Heart left ventricle (tissue), 13 donors: ENCODE data around the gene ARHGAP23.
A peak's percentile ranks its signal among the peaks of the same experiment; 100 is the strongest.

ENCODE experiments used
- POLR2A ChIP-seq, 2 donors: fragments of 450-650 bp; IDR thresholded peaks; one replicate each; pipeline ENCODE4 v1.6.1; 2017; ENCODE audit warnings: antibody characterized with exemption in 2 of 2, mild to moderate bottlenecking in 2 of 2, moderate library complexity in 2 of 2
- TF ChIP-seq, protein P1 (sequence below), 12 donors: fragments of 200-600 bp; sonication (generic) in 4 of 12; IDR thresholded peaks; one replicate each; pipeline versions ENCODE4 v1.5.0 to v1.8.0; 2018 to 2022; ENCODE audit warnings: antibody characterized with exemption in 12 of 12, mild to moderate bottlenecking in 5 of 12
- donor health status: ischemic (EF 13 %, LVEDD 7.1; RV severe dilation, severe dysfunction).
- donor health status: DM: no; HTN: yes; CAD: no.
- donor health status: DM: no; HTN: no; CAD: no.
- donor health status: ischemic (EF 25% LVEDD 6.9; RV normal size, moderate dysfunction).
- donor health status: ischemic (EF 25% LVEDD 5.7; RV mildly dilated, moderate dysfunction).
- donor health status: ischemic (EF 35%, LVEDD 5.7; RV mildly dilated, moderate dysfunction).
- donor health status: nonischemic (EF 11% LVEDD 7.7; RV severe dilation, severe dysfunction).
- donor health status: DM: yes; HTN: yes; CAD: no.
- donor health status: PGD.
- donor health status: ischemic (EF 29% LVEDD 5.4; RV normal size, mild dysfunction).
- donor health status: nonischemic (EF 23%, LVEDD 6.1; RV moderate dilation, normal function).

DNA sequence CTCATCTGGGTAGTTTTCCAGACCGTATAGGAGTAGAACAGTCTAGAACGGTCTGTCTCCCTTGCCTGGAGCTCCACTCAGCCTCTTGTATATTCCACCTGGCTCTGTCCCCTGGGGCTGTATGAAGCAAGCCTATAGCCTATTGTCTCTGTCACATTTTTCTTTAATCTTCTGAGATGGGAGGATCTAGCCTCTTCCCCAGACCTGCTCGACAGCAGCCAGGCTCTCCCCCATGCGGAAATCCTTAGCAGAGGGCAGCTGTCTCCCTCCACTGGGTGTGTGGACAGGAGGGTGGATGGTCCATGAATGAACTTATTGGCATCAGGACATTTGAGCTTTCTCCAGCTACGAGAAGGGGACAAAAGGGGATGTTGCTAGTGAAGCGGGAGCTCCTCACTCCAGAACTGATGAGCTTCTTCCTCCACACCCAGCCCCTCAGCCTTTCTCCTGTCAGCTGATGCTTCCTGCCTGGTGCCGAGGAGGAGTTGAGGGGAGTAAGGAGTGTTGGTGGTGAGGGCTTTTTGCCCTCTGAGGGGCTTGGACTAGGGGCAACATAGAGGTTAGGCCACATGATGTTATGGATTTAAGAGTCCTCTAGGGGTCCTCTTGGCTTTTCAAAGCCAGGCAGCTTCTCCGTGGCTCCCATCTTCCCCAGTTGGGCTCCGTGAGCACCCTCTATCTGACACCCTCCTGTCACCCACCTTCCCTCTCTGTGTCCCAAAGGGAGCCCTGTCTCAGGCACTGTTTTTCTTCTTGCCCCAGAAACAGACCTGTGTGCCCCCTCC lies 28.0 kb downstream of the ARHGAP23 start:
- TF ChIP-seq, protein P1, sequence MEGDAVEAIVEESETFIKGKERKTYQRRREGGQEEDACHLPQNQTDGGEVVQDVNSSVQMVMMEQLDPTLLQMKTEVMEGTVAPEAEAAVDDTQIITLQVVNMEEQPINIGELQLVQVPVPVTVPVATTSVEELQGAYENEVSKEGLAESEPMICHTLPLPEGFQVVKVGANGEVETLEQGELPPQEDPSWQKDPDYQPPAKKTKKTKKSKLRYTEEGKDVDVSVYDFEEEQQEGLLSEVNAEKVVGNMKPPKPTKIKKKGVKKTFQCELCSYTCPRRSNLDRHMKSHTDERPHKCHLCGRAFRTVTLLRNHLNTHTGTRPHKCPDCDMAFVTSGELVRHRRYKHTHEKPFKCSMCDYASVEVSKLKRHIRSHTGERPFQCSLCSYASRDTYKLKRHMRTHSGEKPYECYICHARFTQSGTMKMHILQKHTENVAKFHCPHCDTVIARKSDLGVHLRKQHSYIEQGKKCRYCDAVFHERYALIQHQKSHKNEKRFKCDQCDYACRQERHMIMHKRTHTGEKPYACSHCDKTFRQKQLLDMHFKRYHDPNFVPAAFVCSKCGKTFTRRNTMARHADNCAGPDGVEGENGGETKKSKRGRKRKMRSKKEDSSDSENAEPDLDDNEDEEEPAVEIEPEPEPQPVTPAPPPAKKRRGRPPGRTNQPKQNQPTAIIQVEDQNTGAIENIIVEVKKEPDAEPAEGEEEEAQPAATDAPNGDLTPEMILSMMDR (IDR thresholded peaks at IDR 0.05) = peak in 3 of 12 donors; percentile 15 to 39 (median 30)
- no peak for TF ChIP-seq POLR2A (IDR thresholded peaks at IDR 0.05)
